ENCODE measurements around the gene NDUFS3.

- no peak for TF ChIP-seq CTCF (IDR thresholded peaks at IDR 0.05; ENCODE audit: poor library complexity)
- no peak for TF ChIP-seq EZH2 (IDR thresholded peaks at IDR 0.05; ENCODE audit: borderline replicate concordance)
- no peak for TF ChIP-seq EZH2phosphoT487 (IDR thresholded peaks at IDR 0.05; ENCODE audit: low read depth, severe bottlenecking, unreplicated experiment)
Measured at GRCh38 chr11:47592970-47593369, 14.1 kb downstream of the NDUFS3 start.

Measured in hepatocyte (in vitro differentiated cells).